ENCODE measurements around the gene AACS.
"Not testable (repeated sequence)": the region's sequence is repeated elsewhere in the genome, so short reads cannot be mapped to it uniquely, and the experiment has no call there.

- not testable (repeated sequence) for TF ChIP-seq POLR2A, CTCF (IDR thresholded peaks at IDR 0.05)
Measured at GRCh38 chr12:125063522-125063921, 1.7 kb upstream of the AACS start.

Measured in thyroid gland (tissue), 4 donors.